EH (cell line): ENCODE data around the gene FRA10AC1.

ENCODE experiments used
- DNase-seq: peaks from one replicate; pipeline ENCODE4 v3.0.0-alpha.2; 2015; ENCODE audit warnings: low read depth

The FRA10AC1 gene

GRCh38 chr10:93629647-93630305 is 72.6 kb downstream of the FRA10AC1 start:
- no peak for DNase-seq

- no peak for DNase-seq
These were observed 73.5 kb downstream of the FRA10AC1 start for GRCh38 chr10:93628858-93629257.

GRCh38 chr10:93622942-93623341 is 79.5 kb downstream of the FRA10AC1 start:
- DNase-seq = no peak

GRCh38 chr10:93620925-93621324 is 81.5 kb downstream of the FRA10AC1 start:
- no peak for DNase-seq
